Umbilical cord (tissue), 2 donors: ENCODE results near the gene GJA3. TPM values are rescaled to one million over a fixed set of nuclear protein-coding genes. Genes with fewer than 3 reads are reported as not detected.
"Not testable (repeated sequence)": the region's sequence is repeated elsewhere in the genome, so short reads cannot be mapped to it uniquely, and the experiment has no call there.

Experiments
- DNase-seq: peaks from one replicate; pipeline ENCODE4 v3.0.0-alpha.2; 2015; ENCODE audit warnings: low spot score
- total RNA-seq: library from RNA; depleted of rRNA; stranded (reverse); fragments of >200 nt; gene quantifications from one replicate; pipeline ENCODE4 v1.2.3, GENCODE V29; 2014; ENCODE audit warnings: low replicate concordance; ENCODE audit not compliant: insufficient read depth

The GJA3 gene
- total RNA-seq, 1 donor from 2014 or later = 1.4 TPM

DNA sequence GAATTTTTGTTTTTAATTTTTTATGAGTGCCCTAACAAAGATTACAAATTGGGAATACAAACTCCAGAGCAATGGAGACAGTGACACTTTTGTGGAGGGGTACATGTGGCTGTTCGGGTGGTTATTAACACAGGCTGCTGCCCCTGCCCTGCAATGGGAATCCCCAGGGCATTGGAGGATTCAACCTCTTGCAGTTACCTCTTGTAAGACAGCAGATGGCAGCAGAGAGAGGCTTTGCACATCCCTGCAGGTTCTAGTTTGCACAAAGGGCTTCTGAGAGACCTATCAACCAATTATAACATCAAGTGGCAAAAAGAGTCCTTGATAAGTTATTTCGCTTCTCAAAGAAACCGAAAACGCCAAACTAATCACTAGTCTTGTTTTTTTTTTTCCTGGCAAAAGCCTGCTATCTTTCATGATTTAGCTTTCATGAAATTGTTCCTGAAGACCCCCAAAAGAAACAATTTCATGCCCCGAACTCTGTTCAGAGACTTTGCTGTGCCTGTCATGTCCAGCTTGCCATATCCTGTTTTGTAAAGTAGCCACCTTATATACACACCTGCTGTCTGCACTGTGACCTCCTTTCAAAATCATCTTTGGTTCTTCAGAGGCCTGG, 21.5 kb upstream of the GJA3 start:
- peak; percentile 65 for DNase-seq

DNA sequence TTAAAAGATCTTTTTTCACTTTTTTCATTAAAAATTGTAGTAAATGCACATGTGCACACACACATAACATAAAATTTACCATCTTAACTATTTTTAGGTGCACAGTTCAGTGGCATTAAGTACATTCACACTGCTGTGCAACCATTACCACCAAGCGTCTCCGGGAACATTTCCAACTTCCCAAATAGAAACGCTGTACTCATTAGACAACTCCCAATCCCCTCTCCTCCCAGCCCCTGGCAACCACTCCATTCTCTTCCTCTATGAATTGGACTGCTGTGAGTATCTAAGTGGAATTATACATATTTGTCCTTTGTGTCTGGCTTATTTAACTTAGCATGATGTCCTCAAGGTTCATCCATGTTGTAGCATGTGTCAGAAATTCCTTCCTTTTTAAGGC, 20.3 kb upstream of the GJA3 start:
- no peak for DNase-seq

DNA sequence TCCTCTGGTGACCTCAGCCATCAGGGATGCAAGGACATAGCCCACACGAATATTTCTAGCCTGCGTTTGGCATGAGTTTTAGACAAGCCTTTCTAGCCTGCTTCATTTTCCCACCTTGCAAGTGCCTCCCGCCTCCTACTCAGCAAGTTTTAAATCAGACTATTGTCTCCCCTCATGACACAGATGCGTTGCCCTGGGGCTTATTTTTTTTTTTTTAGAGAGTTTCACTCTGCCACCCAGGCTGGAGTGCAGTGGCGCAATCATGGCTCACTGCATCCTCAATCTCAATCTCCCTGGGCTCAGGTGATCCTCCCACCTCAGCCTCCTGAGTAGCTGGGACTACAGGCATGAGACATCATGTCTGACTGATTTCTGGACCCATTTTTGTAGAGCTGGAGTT, 17.3 kb upstream of the GJA3 start:
- no peak for DNase-seq

DNA sequence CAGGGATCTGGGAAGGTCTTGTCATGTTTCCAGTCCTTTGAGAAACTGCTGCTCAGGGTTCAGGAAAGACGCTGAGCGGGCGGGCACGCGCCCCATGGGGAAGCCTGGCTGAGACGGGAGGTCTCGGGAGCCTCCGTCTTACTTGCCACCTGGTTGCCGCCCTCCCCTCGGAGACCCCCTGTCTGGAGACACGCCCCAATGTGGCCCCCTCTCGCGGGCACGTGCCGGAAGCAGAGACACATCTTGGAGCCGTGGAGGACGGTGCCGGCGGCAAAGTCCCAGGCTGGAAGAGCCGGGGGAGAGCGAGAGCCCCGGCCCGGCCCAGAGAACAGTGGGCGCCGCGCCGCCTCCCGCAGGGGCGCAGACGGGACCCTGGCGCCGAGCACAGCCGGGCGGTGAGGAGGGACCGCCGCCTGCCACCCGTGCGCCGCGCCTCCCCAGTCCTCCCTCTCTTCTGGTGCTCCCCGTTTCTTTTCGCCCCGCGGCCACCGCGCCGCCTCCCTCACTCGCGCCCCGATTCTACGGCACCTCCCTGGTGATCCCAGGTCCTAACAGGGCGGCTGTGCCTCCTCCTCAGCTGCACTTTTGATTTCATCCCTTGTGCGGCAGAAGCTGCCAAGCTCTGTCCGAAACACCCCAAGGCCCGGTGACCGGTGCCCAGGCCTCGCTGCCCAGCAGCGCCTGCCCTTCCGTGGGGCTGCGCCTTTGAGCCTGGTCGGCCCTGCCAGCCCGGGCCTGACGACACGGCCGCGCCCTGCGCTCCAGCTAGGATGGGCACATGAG, 16.4 kb upstream of the GJA3 start:
- DNase-seq = no peak

DNA sequence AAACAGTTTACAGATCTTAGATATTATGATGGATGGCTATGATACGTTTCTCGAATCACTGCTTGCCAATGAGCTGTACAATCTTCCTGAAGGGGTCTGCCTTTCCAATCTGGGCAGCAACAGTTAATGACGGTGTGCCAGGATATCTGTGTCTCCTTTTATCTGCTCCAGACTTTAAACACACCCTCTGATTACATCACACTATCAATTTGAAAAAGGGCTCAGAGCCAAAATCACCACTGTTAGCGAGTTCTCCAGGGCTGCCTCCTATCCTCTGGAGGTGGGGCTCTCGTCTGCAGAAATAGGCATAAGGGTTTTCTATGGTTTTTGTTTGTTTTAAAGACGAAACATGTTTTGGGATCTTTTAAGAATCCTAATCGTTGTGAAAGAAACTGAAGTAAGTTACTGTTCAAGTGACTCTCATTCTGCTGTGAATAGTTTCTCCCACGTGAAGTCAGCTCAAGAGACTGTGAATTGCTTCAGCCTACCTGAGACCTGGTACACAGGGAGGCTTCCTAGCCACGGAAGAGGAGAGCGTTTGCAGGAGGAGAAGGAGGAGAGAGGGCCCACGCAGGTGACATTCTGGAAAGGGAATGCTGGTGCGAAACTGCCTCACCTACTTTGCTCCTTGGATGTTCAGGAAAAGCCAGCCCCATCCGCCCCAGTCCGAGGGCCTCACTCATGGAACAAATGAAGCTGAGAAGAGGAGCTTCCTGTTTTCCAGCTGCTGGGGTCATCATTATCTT, 15.2 kb upstream of the GJA3 start:
- peak; percentile 47 for DNase-seq

DNA sequence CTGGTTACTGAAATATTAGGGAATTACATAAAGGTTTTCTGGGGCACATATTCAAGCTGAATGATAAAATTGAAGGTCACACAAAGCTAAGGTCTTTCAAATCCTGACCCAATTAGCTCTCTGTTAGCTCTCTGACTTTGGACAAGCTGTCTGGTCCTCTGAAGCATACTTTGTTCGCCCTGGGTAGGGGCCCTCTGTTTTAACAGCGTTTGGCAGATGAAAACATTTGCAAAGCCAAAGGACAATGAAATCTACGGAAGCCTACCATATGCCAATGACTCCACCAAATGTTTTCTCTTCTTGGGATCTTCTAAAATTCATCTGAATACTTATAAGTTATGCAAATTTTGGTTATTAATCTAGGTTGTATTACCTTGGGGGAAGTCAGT, 14.5 kb upstream of the GJA3 start:
- DNase-seq = no peak

DNA sequence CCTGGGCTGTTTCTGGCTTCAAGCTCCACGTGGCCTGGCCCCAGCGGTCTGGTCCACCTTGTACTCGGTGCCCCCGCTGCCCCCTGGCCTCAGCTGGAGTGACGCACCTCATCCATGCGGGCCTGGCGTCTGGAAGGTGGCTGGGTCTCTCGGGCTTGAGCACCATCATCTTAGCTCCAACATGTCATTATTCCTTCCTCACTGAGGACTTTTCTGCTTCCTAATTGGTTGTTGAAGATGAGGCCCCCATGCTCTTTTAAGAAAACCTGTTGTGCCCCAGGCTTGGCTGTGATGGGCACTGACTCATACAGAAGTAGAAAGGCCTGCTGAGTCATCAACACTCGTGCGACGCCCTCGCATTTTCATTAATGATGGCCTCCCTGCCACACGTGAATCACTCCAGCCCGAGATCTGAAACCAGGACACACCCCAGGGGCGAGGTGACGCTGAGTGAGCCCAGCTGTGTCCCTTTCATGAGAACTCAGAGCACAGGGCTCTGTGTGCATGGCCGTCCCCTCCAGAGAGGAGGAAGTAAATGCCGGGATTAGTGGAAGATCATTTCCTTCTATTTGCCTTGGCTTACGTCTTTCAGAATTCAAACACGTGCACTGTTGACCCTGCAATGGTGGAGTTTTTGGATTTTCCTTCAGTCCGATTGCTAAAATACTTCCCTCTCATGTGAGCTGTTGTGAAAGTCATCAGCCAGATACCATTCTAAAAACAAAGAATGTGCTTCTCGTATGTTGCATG, 14.0 kb upstream of the GJA3 start:
- peak; percentile 95 for DNase-seq

DNA sequence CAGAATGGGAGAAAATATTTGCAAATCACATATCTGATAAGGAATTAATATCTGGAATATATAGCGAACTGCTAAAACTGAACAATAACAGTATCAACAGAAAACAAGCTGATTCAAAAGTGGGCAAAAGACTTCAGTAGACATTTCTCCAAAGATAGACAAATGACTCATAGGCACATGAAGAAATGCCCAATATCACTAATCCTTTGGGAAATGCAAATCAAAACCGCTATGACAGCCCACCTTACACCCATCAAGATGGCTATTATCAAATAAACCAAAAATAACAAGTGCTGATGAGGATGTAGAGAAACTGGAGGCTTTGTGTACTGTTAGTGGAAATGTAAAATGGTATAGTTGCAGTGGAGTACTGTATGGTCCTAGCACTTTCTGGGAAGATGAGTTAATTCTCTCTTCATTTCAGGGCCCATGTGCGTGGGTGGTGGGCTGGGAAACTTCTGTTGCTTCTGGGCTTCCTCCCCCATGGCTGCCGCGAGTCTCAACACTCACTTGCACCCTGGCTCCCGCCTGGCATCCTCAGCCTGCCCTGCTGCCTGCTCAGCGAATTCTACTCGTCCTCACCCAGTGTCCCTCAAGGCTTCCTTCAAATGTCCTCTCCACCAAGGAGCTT, 12.4 kb upstream of the GJA3 start:
- DNase-seq = no peak

DNA sequence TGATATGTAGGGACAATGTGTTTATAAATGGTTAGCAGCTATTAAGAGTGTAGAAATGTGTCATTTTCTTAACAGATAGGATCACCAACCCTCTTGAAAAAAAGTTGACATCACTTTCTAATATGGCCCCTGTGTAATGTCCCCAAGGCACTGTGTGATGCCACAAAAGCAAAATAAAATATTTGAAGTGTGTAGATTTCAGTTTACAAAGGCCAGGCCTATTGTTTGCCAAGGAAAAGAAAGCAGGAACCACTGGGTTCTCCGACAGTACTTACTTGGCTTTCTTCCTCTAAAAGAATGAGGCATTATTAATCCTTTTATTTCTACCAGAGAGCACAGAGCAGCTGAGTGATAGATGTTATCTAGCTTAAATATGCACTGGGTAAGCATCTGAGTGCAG, 10.5 kb upstream of the GJA3 start:
- DNase-seq = no peak

DNA sequence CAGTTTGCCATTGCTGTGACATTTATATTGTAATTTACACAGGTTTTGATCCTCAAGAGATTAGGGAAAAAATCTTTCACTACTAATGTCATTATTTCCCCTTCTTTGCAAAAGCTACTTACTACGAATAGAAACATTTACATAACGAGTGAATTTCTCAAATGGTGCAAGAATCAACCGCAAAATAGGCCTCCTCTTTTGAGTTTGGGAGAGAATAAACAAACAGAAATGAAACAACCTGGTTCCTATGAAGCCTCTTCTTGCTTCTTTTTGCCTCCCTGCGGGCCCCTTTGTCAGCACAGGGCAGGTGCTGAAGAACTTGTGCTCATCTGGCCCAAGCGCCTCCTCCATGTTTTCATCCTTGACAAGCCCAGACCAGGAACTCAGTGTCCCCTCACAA, 10.1 kb upstream of the GJA3 start:
- no peak for DNase-seq

DNA sequence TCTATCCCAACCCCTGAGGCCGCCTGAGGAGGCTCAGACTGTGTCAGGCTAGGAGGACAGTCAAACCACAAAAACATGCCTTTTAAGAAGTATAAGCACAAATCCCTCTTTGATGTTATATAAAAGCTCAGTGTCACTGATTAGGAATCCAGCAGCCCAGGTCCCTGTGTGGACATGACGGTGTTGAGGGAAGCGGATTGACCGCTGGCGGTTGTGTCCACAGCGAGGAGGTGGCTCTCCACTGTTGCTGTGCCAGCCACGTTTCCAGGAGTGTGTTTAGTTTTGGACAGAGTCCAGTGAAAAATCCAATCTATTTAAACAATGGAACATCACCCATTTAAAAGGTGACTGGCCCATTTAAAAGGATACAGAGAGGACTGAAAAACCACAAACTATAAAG, 7.5 kb upstream of the GJA3 start:
- no peak for DNase-seq

DNA sequence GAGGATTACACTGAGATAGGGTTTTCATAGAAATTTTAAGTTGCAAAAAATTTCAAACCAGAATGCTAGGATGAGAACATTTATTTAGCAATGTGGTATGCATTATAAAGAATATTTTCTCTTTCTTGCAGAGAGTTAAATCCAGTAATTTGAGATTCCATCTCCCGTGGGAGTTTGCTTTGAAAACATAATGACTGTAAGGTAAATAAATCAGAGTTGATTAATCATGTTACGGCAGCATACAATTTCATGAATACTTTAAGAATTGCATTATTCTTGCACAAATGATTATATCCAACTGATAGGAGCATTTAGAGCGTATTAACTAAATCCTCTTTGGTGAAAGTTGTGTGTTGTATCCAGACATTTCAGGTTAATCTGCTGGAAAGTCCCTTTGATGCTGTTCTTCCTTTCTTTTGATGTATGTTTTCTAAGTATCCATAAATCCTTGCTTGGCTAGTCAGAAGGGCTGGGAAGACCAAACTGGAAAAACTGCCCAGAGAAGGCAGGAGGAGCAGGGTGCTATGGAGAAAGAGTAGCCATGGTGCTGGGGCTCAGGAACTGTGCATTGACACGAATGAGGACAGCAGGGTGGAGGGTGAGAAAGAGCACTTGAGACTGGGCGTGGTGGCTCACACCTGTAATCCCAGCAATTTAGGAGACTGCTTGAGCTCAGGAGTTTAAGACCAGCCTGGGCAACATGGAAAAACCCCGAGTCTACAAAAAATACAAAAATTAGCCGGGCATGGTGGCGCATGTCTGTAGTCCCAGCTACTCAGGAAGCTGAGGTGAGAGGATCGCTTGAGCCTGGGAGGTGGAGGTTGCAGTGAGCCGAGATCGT, 4.8 kb upstream of the GJA3 start:
- no peak for DNase-seq

DNA sequence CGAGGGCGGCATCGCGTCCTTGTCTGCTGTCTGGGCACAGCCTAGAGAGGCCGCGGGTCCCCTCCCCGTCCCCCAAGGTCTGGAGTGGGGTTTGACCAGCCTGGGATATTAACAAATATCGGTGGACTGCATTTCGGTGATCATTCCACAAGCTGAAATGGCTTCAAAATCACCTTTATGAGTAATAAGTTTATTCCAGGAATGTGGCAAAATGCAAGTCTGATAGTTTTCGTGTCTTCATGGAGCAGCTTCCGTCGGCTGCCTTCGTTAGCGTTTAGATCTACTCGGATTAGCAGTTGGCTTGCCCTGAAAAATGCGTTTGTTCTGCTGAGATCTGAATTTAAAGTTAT, 1.1 kb upstream of the GJA3 start:
- DNase-seq = no peak

DNA sequence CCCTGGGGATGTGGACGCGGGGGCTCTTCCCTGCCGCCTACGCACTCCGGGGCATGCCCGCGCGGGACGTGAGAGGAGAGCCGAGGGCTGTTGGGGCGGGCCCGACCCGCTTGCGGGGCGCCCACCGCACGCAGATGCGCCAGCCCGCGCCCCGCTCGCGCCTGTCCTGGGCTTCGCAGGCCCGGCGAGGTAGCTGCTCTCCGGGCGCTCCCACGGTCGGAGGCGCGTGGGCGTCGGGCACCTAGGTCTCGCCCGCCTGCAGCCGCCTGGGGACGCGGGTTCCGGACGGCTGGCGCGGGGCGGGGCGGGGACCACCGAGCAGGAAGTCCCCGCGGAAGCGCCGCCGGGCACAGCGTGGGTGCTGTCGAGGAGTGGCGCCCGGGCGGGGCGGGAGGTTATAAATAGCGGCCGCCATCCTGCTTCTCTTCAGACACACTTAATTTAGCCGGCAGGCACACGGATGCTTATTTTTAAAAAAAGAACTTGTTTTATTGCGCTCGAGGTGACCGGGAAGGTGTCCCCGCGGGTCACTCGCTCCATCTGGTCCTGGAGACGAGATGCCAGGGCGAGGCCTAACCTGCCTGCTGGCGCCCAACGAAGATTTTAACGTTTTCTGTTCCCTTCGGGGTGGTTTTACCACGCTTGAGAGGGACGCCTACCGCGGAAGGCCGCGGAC, 561 bp upstream of the GJA3 start:
- DNase-seq = no peak

DNA sequence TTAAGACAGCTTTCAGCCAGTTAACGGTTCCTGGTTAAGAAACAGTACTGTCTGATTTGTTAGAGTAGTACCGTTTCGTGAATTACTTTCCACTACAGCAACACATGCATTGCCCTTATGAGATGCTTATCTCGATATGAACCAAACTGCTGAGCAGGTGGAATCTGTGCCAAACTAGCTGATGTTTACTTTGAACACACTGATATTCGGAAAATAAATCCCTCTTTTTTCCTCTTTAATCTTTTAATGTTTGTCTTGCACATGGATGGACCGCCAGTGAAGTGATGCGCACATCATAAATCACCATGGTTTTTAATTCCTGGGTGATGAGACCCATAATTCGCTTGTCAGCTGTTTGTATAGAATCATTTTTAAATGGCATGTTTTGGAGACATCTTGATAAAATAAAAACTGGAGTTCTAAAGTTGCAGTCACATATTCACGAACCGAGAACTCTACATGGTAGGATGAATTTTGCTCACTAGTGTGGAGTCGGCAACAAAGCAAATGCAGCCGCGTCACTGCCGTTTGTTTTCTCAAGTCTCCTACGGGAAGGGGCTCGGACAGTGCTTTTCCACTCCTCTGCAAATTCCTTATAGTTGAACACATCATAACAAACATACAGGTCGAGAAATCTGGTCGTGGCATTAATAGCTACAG, 1.1 kb downstream of the GJA3 start:
- peak; percentile 22 for DNase-seq

DNA sequence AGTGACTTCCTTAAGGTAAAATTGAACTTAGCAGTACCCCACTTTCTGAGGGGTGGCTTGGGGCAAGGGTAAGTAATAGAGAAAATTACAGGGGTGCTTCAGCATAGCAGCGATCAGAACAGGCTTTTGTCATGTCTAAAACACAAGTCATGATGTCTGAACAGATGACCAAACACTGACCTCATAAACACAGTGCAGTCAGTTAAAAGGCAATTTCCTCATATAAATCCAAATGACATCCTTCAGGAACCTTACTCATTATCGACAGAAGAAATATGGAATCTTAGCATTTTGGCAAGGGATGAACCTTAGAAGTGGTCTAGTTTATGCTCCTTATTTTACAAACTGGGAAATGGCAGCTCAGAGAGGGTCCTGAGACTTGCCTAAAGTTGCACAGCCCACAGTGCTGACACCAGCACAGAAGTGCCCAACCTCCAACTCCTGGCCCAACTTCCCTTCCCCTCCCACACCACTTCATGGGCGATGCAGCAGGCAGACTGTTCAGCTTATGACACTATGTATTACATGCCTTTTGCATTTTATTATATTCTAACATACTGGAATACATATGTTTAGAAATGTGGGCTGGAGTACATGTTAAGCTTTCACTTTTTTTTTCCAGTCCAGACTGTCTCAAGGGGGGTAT, 3.6 kb downstream of the GJA3 start:
- no peak for DNase-seq

DNA sequence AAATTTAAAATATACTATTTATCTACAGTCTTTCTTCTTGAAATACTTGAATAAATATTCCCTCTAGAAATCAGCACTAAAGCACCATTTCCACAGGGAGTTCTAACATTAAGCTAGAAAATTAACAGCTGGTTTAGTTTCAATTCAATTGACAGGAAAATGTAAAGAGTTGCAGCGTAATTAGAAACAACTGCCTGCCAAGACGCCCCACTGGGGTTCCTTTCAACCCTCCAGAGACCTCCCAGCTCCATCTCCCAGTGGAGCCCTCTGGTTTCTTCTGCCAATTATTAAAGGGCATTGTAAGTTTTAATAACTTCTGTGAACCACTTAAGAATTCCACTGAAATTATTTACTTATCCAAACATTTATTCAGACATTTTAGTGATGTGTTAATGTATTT, 4.2 kb downstream of the GJA3 start:
- DNase-seq = no peak

DNA sequence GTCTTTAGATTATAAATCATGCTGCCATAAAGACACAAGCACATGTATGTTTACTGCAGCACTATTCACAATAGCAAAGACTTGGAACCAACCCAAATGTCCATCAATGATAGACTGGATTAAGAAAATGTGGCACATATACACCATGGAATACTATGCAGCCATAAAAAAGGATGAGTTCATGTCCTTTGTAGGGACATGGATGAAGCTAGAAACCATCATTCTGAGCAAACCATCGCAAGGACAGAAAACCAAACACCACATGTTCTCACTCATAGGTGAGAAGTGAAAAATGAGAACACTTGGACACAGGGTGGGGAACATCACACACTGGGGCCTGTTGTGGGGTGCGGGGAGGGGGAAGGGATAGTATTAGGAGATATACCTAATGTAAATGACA, 7.6 kb downstream of the GJA3 start:
- not testable (repeated sequence) for DNase-seq

DNA sequence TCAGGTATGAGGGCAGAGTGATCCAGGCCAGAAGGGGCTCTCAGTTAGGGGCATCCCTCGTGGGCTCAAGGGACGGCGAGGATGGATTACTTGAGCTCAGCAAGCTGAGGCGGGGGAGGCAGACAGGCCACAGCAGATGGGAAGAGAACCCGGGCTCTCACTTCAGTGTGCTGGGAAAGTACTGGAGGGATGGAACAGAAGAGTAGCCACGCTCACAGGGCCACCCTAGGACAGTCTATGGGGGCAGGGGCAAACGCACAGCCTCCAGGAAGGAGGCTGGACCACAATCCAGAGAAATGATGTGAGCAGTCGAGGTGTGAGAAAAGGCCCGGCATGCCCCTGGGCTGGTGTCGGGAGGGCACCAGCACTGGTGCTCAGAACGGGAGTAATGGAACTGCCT, 9.2 kb downstream of the GJA3 start:
- DNase-seq = no peak
